OCI-LY7 (cell line): ENCODE results near the gene EPDR1. TPM values are rescaled to one million over a fixed set of nuclear protein-coding genes. Genes with fewer than 3 reads are reported as not detected.

Experiments
- BruUV-seq: library from RNA; stranded (reverse); fragments of 400-500 nt; replicated peaks from 2 replicates; lab custom pipeline; 2021; lab: Mats Ljungman, UMichigan
- CTCF ChIA-PET: fragments of 300-600 bp; sonication (Branson Sonifier 250); formaldehyde crosslinking; loops from one replicate; lab custom pipeline; 2022; ENCODE audit warnings: antibody characterized with exemption; ENCODE audit not compliant: unreplicated experiment; lab: Charles Lee
- POLR2A ChIA-PET: fragments of 300-600 bp; sonication (Branson Sonifier 250); formaldehyde crosslinking; loops from one replicate; lab custom pipeline; 2022; ENCODE audit warnings: antibody characterized with exemption; lab: Charles Lee
- DNase-seq: peaks from one replicate; pipeline ENCODE4 v3.0.0-alpha.2; 2015; ENCODE audit warnings: low spot score
- H2AFZ ChIP-seq: fragments of 200-600 bp; sonication (generic), shearing (Covaris generic); 2 replicates; pipeline ENCODE4 v1.6.1; 2014; ENCODE audit warnings: mild to moderate bottlenecking, antibody characterized with exemption, low read length, moderate library complexity
- H3K27ac ChIP-seq: fragments of 200-600 bp; sonication (generic); 2 replicates; pipeline ENCODE4 v1.5.1; 2014; ENCODE audit warnings: mixed run types, low read depth, mild to moderate bottlenecking, moderate library complexity, low read length, inconsistent platforms; ENCODE audit not compliant: poor library complexity, severe bottlenecking
- H3K36me3 ChIP-seq: fragments of 200-600 bp; sonication (generic); 2 replicates; pipeline ENCODE4 v1.6.1; 2014; ENCODE audit warnings: mild to moderate bottlenecking, antibody characterized with exemption, low read length, moderate library complexity, mixed read lengths; ENCODE audit not compliant: insufficient read depth
- H3K4me1 ChIP-seq: fragments of 200-600 bp; sonication (generic); 2 replicates; pipeline ENCODE4 v1.5.1; 2014; ENCODE audit warnings: mild to moderate bottlenecking, low read length; ENCODE audit not compliant: insufficient read depth, poor library complexity, severe bottlenecking
- H3K4me2 ChIP-seq: fragments of 200-600 bp; sonication (generic); 2 replicates; pipeline ENCODE4 v1.6.1; 2014; ENCODE audit warnings: mild to moderate bottlenecking, low read length
- H3K4me3 ChIP-seq: fragments of 200-600 bp; sonication (generic); 2 replicates; pipeline ENCODE4 v1.5.1; 2014; ENCODE audit warnings: mild to moderate bottlenecking, low read depth, low read length; ENCODE audit not compliant: poor library complexity, severe bottlenecking
- H3K79me2 ChIP-seq: fragments of 200-600 bp; sonication (generic); 2 replicates; pipeline ENCODE4 v1.6.1; 2016; ENCODE audit warnings: low read depth, mild to moderate bottlenecking, low read length, moderate library complexity, mixed read lengths; ENCODE audit not compliant: insufficient read depth
- H3K9me2 ChIP-seq: fragments of 200-600 bp; sonication (generic); 2 replicates; pipeline ENCODE4 v1.6.1; 2016; ENCODE audit warnings: mild to moderate bottlenecking, low read length, mixed read lengths; ENCODE audit not compliant: insufficient read depth
- H3K9me3 ChIP-seq: fragments of 200-600 bp; sonication (generic); 2 replicates; pipeline ENCODE4 v1.6.1; 2014; ENCODE audit warnings: mild to moderate bottlenecking, mixed run types, low read length, mixed read lengths
- H4K20me1 ChIP-seq: fragments of 200-600 bp; sonication (generic); 2 replicates; pipeline ENCODE4 v1.6.1; 2014; ENCODE audit warnings: mild to moderate bottlenecking, antibody characterized with exemption, low read length, moderate library complexity, mixed read lengths; ENCODE audit not compliant: insufficient read depth
- EZH2phosphoT487 ChIP-seq: fragments of 200-600 bp; sonication (generic); IDR thresholded peaks from 2 replicates; pipeline ENCODE4 v1.6.1; 2018; ENCODE audit warnings: low read depth, borderline replicate concordance, mild to moderate bottlenecking, mixed run types, antibody characterized with exemption, low read length, moderate library complexity, mixed read lengths
- intact Hi-C: fragments of 100-400 bp; cut with micrococcal nuclease; formaldehyde crosslinking; loops from one replicate; pipeline ENCODE4 v1.10.0; 2022; ENCODE audit not compliant: unreplicated experiment
- total RNA-seq, 2 experiments: library from RNA; depleted of rRNA in 1 of 2; stranded (reverse); fragments of >200 nt in 1 of 2; shearing (Covaris generic) in 1 of 2; gene quantifications; 2 replicates each; pipeline ENCODE4 v1.2.3, GENCODE V29; 2014 to 2022
- TF ChIP-seq, protein P1 (sequence below): fragments of 200-600 bp; sonication (generic); conservative IDR thresholded peaks from 2 replicates; pipeline ENCODE4 v1.5.1; 2014; ENCODE audit warnings: mild to moderate bottlenecking, antibody characterized with exemption, low read length, moderate library complexity, mixed read lengths

The EPDR1 gene
- total RNA-seq, 2 experiments from 2014 or later = not detected

- DNase-seq = no peak
- intact Hi-C loops = no loop called here
- H3K4me1 ChIP-seq = no peaks in the 10 kb centered on the region
- no peaks in the 10 kb centered on the region for H3K9me3 ChIP-seq
- H3K4me2 ChIP-seq = no peak overlapping the region
- no peaks in the 10 kb centered on the region for H3K36me3 ChIP-seq
- H3K4me3 ChIP-seq = no peak overlapping the region
- H2AFZ ChIP-seq = no peak overlapping the region
- H4K20me1 ChIP-seq = no peaks in the 10 kb centered on the region
- no peak overlapping the region for H3K27ac ChIP-seq
- H3K9me2 ChIP-seq = no peaks in the 10 kb centered on the region
- BruUV-seq = no TSS peak
- no peak for TF ChIP-seq EZH2phosphoT487
- TF ChIP-seq, protein P1, sequence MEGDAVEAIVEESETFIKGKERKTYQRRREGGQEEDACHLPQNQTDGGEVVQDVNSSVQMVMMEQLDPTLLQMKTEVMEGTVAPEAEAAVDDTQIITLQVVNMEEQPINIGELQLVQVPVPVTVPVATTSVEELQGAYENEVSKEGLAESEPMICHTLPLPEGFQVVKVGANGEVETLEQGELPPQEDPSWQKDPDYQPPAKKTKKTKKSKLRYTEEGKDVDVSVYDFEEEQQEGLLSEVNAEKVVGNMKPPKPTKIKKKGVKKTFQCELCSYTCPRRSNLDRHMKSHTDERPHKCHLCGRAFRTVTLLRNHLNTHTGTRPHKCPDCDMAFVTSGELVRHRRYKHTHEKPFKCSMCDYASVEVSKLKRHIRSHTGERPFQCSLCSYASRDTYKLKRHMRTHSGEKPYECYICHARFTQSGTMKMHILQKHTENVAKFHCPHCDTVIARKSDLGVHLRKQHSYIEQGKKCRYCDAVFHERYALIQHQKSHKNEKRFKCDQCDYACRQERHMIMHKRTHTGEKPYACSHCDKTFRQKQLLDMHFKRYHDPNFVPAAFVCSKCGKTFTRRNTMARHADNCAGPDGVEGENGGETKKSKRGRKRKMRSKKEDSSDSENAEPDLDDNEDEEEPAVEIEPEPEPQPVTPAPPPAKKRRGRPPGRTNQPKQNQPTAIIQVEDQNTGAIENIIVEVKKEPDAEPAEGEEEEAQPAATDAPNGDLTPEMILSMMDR = no peak
- H3K79me2 ChIP-seq = no peaks in the 10 kb centered on the region
- ChIA-PET CTCF (no interaction called here), POLR2A (no interaction called here)
Measured at GRCh38 chr7:37999673-38000072, 79.2 kb downstream of the EPDR1 start.

DNA sequence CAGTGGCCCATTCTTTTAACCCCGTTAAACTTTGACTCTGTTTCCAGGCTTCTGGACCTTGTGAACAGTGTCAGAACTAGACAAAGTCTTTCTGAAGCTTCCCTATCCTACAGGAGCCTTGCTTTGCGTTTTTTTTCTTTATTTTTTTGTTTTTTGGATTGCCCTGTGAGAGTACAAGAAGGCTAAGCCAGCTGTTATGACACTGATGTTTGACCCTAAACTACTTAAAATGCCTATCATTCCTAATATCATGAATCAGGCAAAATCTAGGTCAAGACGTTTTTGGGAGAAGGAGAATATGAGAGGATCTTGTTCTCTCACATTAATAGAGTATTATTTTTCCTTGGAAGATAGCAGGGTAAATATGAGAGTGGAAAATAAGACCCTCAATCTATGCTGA, 79.8 kb downstream of the EPDR1 start:
- no peaks in the 10 kb centered on the region for H3K9me3 ChIP-seq
- H3K4me2 ChIP-seq = no peak overlapping the region
- DNase-seq = no peak
- CTCF ChIA-PET = no interaction called here
- no TSS peak for BruUV-seq
- no peak overlapping the region for H2AFZ ChIP-seq
- H4K20me1 ChIP-seq = no peaks in the 10 kb centered on the region
- no peaks in the 10 kb centered on the region for H3K36me3 ChIP-seq
- TF ChIP-seq, protein P1 = no peak
- TF ChIP-seq EZH2phosphoT487 = no peak
- H3K4me1 ChIP-seq = no peaks in the 10 kb centered on the region
- no peak overlapping the region for H3K27ac ChIP-seq
- H3K4me3 ChIP-seq = no peak overlapping the region
- H3K9me2 ChIP-seq = no peaks in the 10 kb centered on the region
- intact Hi-C loops = no loop called here
- POLR2A ChIA-PET = no interaction called here
- H3K79me2 ChIP-seq = no peaks in the 10 kb centered on the region

Other genes starting within 250 kb of the EPDR1 start
- not detected in 2 replicates for gene GPR141, start 236.9 kb upstream of the EPDR1 start, total RNA-seq (2014; rRNA removed; shearing (Covaris generic))
- not detected in 2 replicates for gene GPR141, start 236.9 kb upstream of the EPDR1 start, total RNA-seq (2022)
- not detected in 2 replicates for gene NME8, start 72.0 kb upstream of the EPDR1 start, total RNA-seq (2014; rRNA removed; shearing (Covaris generic))
- gene NME8, start 72.0 kb upstream of the EPDR1 start, total RNA-seq (2022) = not detected in 2 replicates
- gene SFRP4, start 3.8 kb upstream of the EPDR1 start, total RNA-seq (2014; rRNA removed; shearing (Covaris generic)) = not detected in 2 replicates
- gene SFRP4, start 3.8 kb upstream of the EPDR1 start, total RNA-seq (2022) = not detected in 2 replicates